ENCODE results near the gene TCF4.

GRCh38 chr18:55435592-55435991, 152.4 kb downstream of the TCF4 start:
- TF ChIP-seq POLR2A (IDR thresholded peaks at IDR 0.05) (no peak), CTCF (IDR thresholded peaks at IDR 0.05) (no peak), POLR2AphosphoS5 (IDR thresholded peaks at IDR 0.05) (no peak), EP300 (IDR thresholded peaks at IDR 0.05; ENCODE audit: low read depth) (no peak)
